Lung (tissue), 16 donors: ENCODE data around the gene AQP1. TPM values are rescaled to one million over a fixed set of nuclear protein-coding genes. Genes with fewer than 3 reads are reported as not detected.
A peak's percentile ranks its signal among the peaks of the same experiment; 100 is the strongest.

Experiments
- ATAC-seq: fragments of 200-7000 bp; cut with Tn5 transposase; one replicate; pipeline ENCODE4 v1.9.1; 2020; ENCODE audit warnings: moderate number of reproducible peaks; ENCODE audit not compliant: insufficient read depth, low FRiP score
- DNase-seq, 3 donors: peaks; one replicate each; pipeline ENCODE4 v3.0.0-alpha.2; 2013 to 2017
- H3K27ac ChIP-seq, 2 donors: one replicate each; pipeline ENCODE4 v1.5.1; 2013; ENCODE audit warnings: mild to moderate bottlenecking in 2 of 2, moderate library complexity in 2 of 2, control low read depth in 1 of 2, inconsistent platforms in 1 of 2, low read depth in 1 of 2, low read length in 1 of 2
- H3K27me3 ChIP-seq, 3 donors: one replicate each; pipeline ENCODE4 v1.5.1; 2013; ENCODE audit warnings: low read length in 2 of 3; ENCODE audit not compliant: control insufficient read depth in 3 of 3, insufficient read depth in 3 of 3
- H3K36me3 ChIP-seq, 4 donors: one replicate each; pipeline ENCODE4 v1.5.1; 2013; ENCODE audit warnings: low read length in 4 of 4, mild to moderate bottlenecking in 1 of 4, moderate library complexity in 1 of 4; ENCODE audit not compliant: control insufficient read depth in 4 of 4, insufficient read depth in 4 of 4
- H3K4me1 ChIP-seq, 5 donors: one replicate each; pipeline ENCODE4 v1.5.1; 2013; ENCODE audit warnings: low read length in 5 of 5, mild to moderate bottlenecking in 2 of 5, moderate library complexity in 1 of 5; ENCODE audit not compliant: control insufficient read depth in 5 of 5, insufficient read depth in 5 of 5
- H3K4me3 ChIP-seq: one replicate; pipeline ENCODE4 v1.5.1; 2013; ENCODE audit warnings: mild to moderate bottlenecking, control low read depth, moderate library complexity
- H3K9ac ChIP-seq, 2 donors: one replicate each; pipeline ENCODE4 v1.5.1; 2013; ENCODE audit warnings: low read length in 2 of 2, control low read depth in 1 of 2; ENCODE audit not compliant: insufficient read depth in 1 of 2
- H3K9me3 ChIP-seq, 4 donors: one replicate each; pipeline ENCODE4 v1.5.1; 2013; ENCODE audit warnings: low read length in 3 of 4, mild to moderate bottlenecking in 1 of 4, moderate library complexity in 1 of 4; ENCODE audit not compliant: control insufficient read depth in 4 of 4, insufficient read depth in 3 of 4
- CTCF ChIP-seq: IDR thresholded peaks from 2 replicates; pipeline ENCODE4 v1.5.1; 2012; ENCODE audit warnings: mild to moderate bottlenecking; ENCODE audit errors: control extremely low read depth, extremely low read depth
- WGBS, 2 donors: extraction: QIAGEN DNeasy Blood & Tissue Kit; methylation state at CpG; one replicate each; pipeline ENCODE4 v1.1.7; 2013; 5-methylcytosine and 5-hydroxymethylcytosine counted together
- long read RNA-seq, 5 donors: transcript quantifications; one replicate each; lab custom pipeline, GENCODE V29; 2026
- polyA plus RNA-seq, 2 donors: library from polyadenylated mRNA; stranded (reverse); fragments of 200-250 nt; gene quantifications; one replicate each; pipeline ENCODE4 v1.2.1, GENCODE V29; 2013
- total RNA-seq, 2 donors: library from RNA; depleted of rRNA in 1 of 2; stranded (reverse); fragments of >200 nt in 1 of 2; gene quantifications; one replicate each; pipeline ENCODE4 v1.2.1, GENCODE V29; 2014 to 2021
- donor health status: control.
- donor health status: control.
- donor health status: Bipolar disorder and iron deficiency.
- donor health status: healthy.
- donor health status: DM: yes; HTN: yes; CAD: no.

The AQP1 gene
- total RNA-seq (100 to 1,000 TPM; 328 to 655 TPM), polyA plus RNA-seq (100 to 1,000 TPM; 267 to 527 TPM)
- long read RNA-seq, donor 1, transcript AQP1-201 (4 exons, 2,913 nt), result major isoform, 63 of 135 reads
- long read RNA-seq, donor 1, partial matches to known transcripts, result 72 of 135 reads
- long read RNA-seq, donor 1, other reads (novel, unspliced or antisense), result 0 of 135 reads
- long read RNA-seq, donor 2, transcript AQP1-201 (4 exons, 2,913 nt), result major isoform, 11 of 11 reads
- long read RNA-seq, donor 2, partial matches to known transcripts, result 0 of 11 reads
- long read RNA-seq, donor 2, other reads (novel, unspliced or antisense), result 0 of 11 reads
- long read RNA-seq, donor 3, transcript AQP1-201 (4 exons, 2,913 nt), result major isoform, 28 of 28 reads
- long read RNA-seq, donor 3, partial matches to known transcripts, result 0 of 28 reads
- long read RNA-seq, donor 3, other reads (novel, unspliced or antisense), result 0 of 28 reads
- long read RNA-seq, donor 4, transcript AQP1-201 (4 exons, 2,913 nt), result major isoform, 7 of 7 reads
- long read RNA-seq, donor 4, partial matches to known transcripts, result 0 of 7 reads
- long read RNA-seq, donor 4, other reads (novel, unspliced or antisense), result 0 of 7 reads
- long read RNA-seq, donor 5, transcript AQP1-201 (4 exons, 2,913 nt), result major isoform, 40 of 40 reads
- long read RNA-seq, donor 5, partial matches to known transcripts, result 0 of 40 reads
- long read RNA-seq, donor 5, other reads (novel, unspliced or antisense), result 0 of 40 reads

GRCh38 chr7:30911561-30911969, at the start of gene AQP1:
TSS of gene AQP1 (plus strand) at chr7:30911853. CDS start at chr7:30911910, 57 bp downstream.
- peak; percentile 93 to 97 (median 96) for DNase-seq
- peak within 1 kb of the TSS; percentile 54 to 65 for H3K27ac ChIP-seq
- ATAC-seq, result peak; percentile 35

GRCh38 chr7:30862995-30863705, 48.5 kb upstream of the AQP1 start:
- no peak overlapping the region for H3K4me3 ChIP-seq
- no peak for TF ChIP-seq CTCF
- H3K9ac ChIP-seq, result no peak overlapping the region
- no peak overlapping the region for H3K27ac ChIP-seq
- H3K27me3 ChIP-seq, result no peaks in the 10 kb centered on the region
- no peaks in the 10 kb centered on the region for H3K9me3 ChIP-seq
- ATAC-seq (no peak), DNase-seq (no peak)
- H3K36me3 ChIP-seq, result peaks cover 0 to 8% (median 7%) of the 10 kb centered on the region in 4 donors
- 76 to 83% methylated on average over 9 of the region's 9 CpGs for WGBS, 2 donors
- peaks cover 0 to 11% (median 0%) of the 10 kb centered on the region in 5 donors for H3K4me1 ChIP-seq

More at GRCh38 chr7:30911561-30911969, at the start of gene AQP1:
- 8 to 11% methylated on average over 11 to 12 of the region's 12 CpGs for WGBS, 2 donors
- peaks cover 0 to 3% (median 0%) of the 10 kb centered on the region in 4 donors for H3K36me3 ChIP-seq
- H3K4me3 ChIP-seq, result peak within 1 kb of the TSS; percentile 48
- no peaks in the 10 kb centered on the region for H3K9me3 ChIP-seq
- TF ChIP-seq CTCF, result no peak
- H3K4me1 ChIP-seq, result peaks cover 3 to 50% (median 21%) of the 10 kb centered on the region in 5 donors
- H3K27me3 ChIP-seq, result no peaks in the 10 kb centered on the region
- no peak within 1 kb of the TSS for H3K9ac ChIP-seq

GRCh38 chr7:30863706-30864035, 48.0 kb upstream of the AQP1 start:
- H3K9me3 ChIP-seq, result no peaks in the 10 kb centered on the region
- peak in 1 of 3 donors; percentile 43 for DNase-seq
- 53 to 71% methylated on average over 4 of the region's 4 CpGs for WGBS, 2 donors
- TF ChIP-seq CTCF, result no peak
- H3K27me3 ChIP-seq, result no peaks in the 10 kb centered on the region
- no peak overlapping the region for H3K27ac ChIP-seq
- H3K9ac ChIP-seq, result no peak overlapping the region
- H3K36me3 ChIP-seq, result peaks cover 0 to 11% (median 7%) of the 10 kb centered on the region in 4 donors
- peaks cover 0 to 13% (median 0%) of the 10 kb centered on the region in 5 donors for H3K4me1 ChIP-seq
- no peak for ATAC-seq
- no peak overlapping the region for H3K4me3 ChIP-seq
